ENCODE measurements around the gene RNASEH1.

DNA sequence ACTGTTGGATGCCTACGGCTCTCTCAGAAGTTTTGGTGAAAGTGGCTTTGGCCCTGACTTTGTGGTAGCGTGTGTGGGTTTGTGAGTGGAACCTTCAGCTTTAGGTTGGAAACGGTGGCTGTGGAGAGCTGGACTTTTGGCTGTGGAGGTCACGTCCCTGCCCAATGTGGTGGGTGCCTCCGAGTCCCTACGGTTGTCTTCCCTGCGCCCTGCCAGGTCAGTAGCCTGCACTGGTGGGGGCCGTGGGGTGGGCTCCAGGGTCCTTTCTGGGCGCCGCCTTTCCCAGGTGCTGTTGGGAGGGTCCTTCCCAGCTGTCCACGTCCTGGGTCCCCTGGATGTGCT lies 47.9 kb upstream of the RNASEH1 start:
- no peak for TF ChIP-seq POLR2AphosphoS5 (IDR thresholded peaks at IDR 0.05; ENCODE audit: low read length)
- TF ChIP-seq EZH2 (IDR thresholded peaks at IDR 0.05; ENCODE audit: borderline replicate concordance, control insufficient read depth, low read depth, low read length) = no peak
- TF ChIP-seq, protein P1, sequence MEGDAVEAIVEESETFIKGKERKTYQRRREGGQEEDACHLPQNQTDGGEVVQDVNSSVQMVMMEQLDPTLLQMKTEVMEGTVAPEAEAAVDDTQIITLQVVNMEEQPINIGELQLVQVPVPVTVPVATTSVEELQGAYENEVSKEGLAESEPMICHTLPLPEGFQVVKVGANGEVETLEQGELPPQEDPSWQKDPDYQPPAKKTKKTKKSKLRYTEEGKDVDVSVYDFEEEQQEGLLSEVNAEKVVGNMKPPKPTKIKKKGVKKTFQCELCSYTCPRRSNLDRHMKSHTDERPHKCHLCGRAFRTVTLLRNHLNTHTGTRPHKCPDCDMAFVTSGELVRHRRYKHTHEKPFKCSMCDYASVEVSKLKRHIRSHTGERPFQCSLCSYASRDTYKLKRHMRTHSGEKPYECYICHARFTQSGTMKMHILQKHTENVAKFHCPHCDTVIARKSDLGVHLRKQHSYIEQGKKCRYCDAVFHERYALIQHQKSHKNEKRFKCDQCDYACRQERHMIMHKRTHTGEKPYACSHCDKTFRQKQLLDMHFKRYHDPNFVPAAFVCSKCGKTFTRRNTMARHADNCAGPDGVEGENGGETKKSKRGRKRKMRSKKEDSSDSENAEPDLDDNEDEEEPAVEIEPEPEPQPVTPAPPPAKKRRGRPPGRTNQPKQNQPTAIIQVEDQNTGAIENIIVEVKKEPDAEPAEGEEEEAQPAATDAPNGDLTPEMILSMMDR (IDR thresholded peaks at IDR 0.05 in 2 of 3, conservative IDR thresholded peaks at IDR 0.05 in 1 of 3; ENCODE audit: control insufficient read depth in 2 of 3, extremely low read depth in 1 of 3, insufficient read depth in 1 of 3, low read depth in 3 of 3, low read length in 3 of 3) = no peak
- TF ChIP-seq SP1 (IDR thresholded peaks at IDR 0.05; ENCODE audit: low read depth, low read length) = no peak
- no peak for TF ChIP-seq BRCA1 (IDR thresholded peaks at IDR 0.05; ENCODE audit: low read depth, low read length)
- TF ChIP-seq POLR2A (IDR thresholded peaks at IDR 0.05; ENCODE audit: low read depth, low read length) = no peak
- no peak for TF ChIP-seq BACH1 (IDR thresholded peaks at IDR 0.05; ENCODE audit: borderline replicate concordance)
- TF ChIP-seq HDAC2 (IDR thresholded peaks at IDR 0.05) = no peak
- TF ChIP-seq CBX3 (IDR thresholded peaks at IDR 0.05; ENCODE audit: borderline replicate concordance, low read depth) = no peak
- TF ChIP-seq PBX3 (IDR thresholded peaks at IDR 0.05; ENCODE audit: insufficient replicate concordance, low read depth, low read length) = no peak
- no peak for TF ChIP-seq SREBF2 (IDR thresholded peaks at IDR 0.05; ENCODE audit: low read length)
- TF ChIP-seq CEBPB (IDR thresholded peaks at IDR 0.05; ENCODE audit: borderline replicate concordance in 1 of 2, low read depth in 2 of 2, low read length in 2 of 2) = no peak
- no peak for TF ChIP-seq USF2 (IDR thresholded peaks at IDR 0.05; ENCODE audit: borderline replicate concordance, low read depth, low read length)
